CD1c-positive myeloid dendritic cell (primary cell): Measurements from ENCODE around the gene NUBP2.
A peak's percentile ranks its signal among the peaks of the same experiment; 100 is the strongest.

Experiments
- DNase-seq: peaks from one replicate; pipeline ENCODE4 v3.0.0-alpha.2; 2016; ENCODE audit errors: extremely low spot score

Gene NUBP2

GRCh38 chr16:1771864-1772361 lies 10.8 kb upstream of the NUBP2 start:
- no peak for DNase-seq

GRCh38 chr16:1772362-1772907 lies 10.3 kb upstream of the NUBP2 start, which contains the start of gene EME2:
Gene EME2 (plus strand): TSS chr16:1772810. CDS start chr16:1773228, 418 bp downstream.
- peak; percentile 28 for DNase-seq

GRCh38 chr16:1772908-1773702 lies 9.7 kb upstream of the NUBP2 start, which contains the start of gene MRPS34:
Gene MRPS34 (minus strand): TSS chr16:1773134. CDS start chr16:1773119, 15 bp downstream.
- peak; percentile 90 for DNase-seq

- peak; percentile 58 for DNase-seq
Observed at GRCh38 chr16:1773703-1774447, 8.9 kb upstream of the NUBP2 start.

GRCh38 chr16:1774448-1774780 lies 8.3 kb upstream of the NUBP2 start:
- no peak for DNase-seq

- no peak for DNase-seq
Observed at GRCh38 chr16:1775006-1775845, 7.5 kb upstream of the NUBP2 start.

GRCh38 chr16:1775846-1776671 lies 6.7 kb upstream of the NUBP2 start:
- no peak for DNase-seq

GRCh38 chr16:1776672-1776955 lies 6.1 kb upstream of the NUBP2 start:
- DNase-seq: no peak

- no peak for DNase-seq
Observed at GRCh38 chr16:1776991-1777374, 5.8 kb upstream of the NUBP2 start.

GRCh38 chr16:1777375-1778199 lies 5.2 kb upstream of the NUBP2 start:
- no peak for DNase-seq

GRCh38 chr16:1778200-1779179 lies 4.3 kb upstream of the NUBP2 start:
- no peak for DNase-seq

- no peak for DNase-seq
Observed at GRCh38 chr16:1779234-1779701, 3.5 kb upstream of the NUBP2 start.

- no peak for DNase-seq
Observed at GRCh38 chr16:1779741-1780676, 2.8 kb upstream of the NUBP2 start.

- DNase-seq: no peak
Observed at GRCh38 chr16:1780677-1781072, 2.1 kb upstream of the NUBP2 start.

- no peak for DNase-seq
Observed at GRCh38 chr16:1781254-1781653, 1.5 kb upstream of the NUBP2 start.

- DNase-seq: peak; percentile 51
Observed at GRCh38 chr16:1781758-1782407, 877 bp upstream of the NUBP2 start.
